RWPE2 (cell line): ENCODE measurements around the gene SMAD3.
A peak's percentile ranks its signal among the peaks of the same experiment; 100 is the strongest.

Source experiments
- ATAC-seq: fragments of 200-7000 bp; cut with Tn5 transposase; 3 replicates; pipeline ENCODE4 v1.9.1; 2021; ENCODE audit warnings: low read depth
- DNase-seq: peaks from one replicate; pipeline ENCODE4 v3.0.0-alpha.2; 2020; ENCODE audit warnings: low spot score
- H3K27ac ChIP-seq: fragments of 450-650 bp; 2 replicates; pipeline ENCODE4 v1.5.1; 2017; ENCODE audit warnings: mild to moderate bottlenecking; ENCODE audit not compliant: poor library complexity, severe bottlenecking
- H3K27me3 ChIP-seq: fragments of 250-450 bp; sonication (Bioruptor Pico); 2 replicates; pipeline ENCODE4 v1.5.1; 2021; ENCODE audit warnings: mild to moderate bottlenecking, moderate library complexity; ENCODE audit not compliant: insufficient read depth, poor library complexity, severe bottlenecking
- H3K36me3 ChIP-seq: fragments of 250-450 bp; sonication (Bioruptor Pico); 2 replicates; pipeline ENCODE4 v1.5.1; 2020; ENCODE audit warnings: low read depth, mild to moderate bottlenecking, moderate library complexity
- H3K4me1 ChIP-seq: fragments of 250-450 bp; sonication (Bioruptor Pico); 2 replicates; pipeline ENCODE4 v1.5.1; 2021; ENCODE audit warnings: mild to moderate bottlenecking, moderate library complexity; ENCODE audit not compliant: insufficient read depth, poor library complexity, severe bottlenecking
- H3K4me3 ChIP-seq: fragments of 250-450 bp; sonication (Bioruptor Pico); 2 replicates; pipeline ENCODE4 v1.5.1; 2021; ENCODE audit warnings: mild to moderate bottlenecking, moderate library complexity; ENCODE audit not compliant: severe bottlenecking
- H3K9me3 ChIP-seq: fragments of 250-450 bp; sonication (Bioruptor Pico); 2 replicates; pipeline ENCODE4 v1.5.1; 2021; ENCODE audit warnings: mild to moderate bottlenecking, moderate library complexity; ENCODE audit not compliant: severe bottlenecking
- TF ChIP-seq, protein P1 (sequence below): fragments of 450-650 bp; IDR thresholded peaks from one replicate; pipeline ENCODE4 v1.5.1; 2017; ENCODE audit warnings: mild to moderate bottlenecking, moderate library complexity; ENCODE audit not compliant: poor library complexity, severe bottlenecking

The SMAD3 gene

DNA sequence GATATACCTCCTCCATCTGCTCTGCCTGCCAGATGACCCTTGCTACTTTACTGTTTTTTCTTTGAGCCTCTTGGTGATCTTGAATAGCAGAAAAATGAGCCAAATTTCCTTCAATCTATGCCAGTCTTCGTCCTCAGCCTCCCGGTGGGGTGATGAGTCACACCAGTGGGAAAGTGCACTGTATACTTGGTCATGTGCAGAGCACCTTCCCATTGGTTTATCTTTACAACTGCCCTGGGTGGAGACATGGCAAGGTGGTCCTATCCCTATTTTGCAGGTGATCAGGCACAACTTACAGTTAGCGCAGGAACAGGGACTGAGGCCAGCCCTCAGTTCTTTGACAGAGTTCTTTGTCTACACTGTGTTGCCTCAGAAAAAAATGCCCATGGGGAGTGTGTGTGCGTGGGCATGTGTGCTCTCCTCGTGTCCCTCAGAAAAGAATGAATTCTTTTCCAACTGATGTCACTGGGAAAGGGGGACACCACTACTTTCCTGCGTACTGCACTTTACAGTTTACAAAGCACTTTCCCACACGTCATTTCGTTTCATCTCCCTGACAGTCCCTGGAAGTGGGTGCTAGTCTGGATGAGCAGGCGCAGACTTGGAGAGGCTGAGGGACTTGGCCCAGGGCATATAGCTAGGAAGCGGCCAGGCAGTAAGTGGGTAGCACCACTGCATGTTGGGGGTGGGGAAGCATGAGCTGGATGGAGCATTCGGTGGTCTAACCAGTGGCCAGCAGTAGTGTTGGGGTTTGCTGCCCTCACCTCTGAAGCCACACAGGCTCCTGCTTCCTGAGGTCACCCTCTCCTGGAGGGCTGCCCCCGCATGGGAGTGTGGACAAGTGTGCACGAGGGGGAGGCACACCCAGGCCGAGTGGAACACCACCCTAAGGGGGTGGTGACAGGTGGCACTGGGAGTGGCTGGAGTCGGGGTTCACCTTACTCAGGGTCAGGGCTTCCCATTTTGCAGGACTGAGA lies 24.1 kb downstream of the SMAD3 start:
- TF ChIP-seq, protein P1, sequence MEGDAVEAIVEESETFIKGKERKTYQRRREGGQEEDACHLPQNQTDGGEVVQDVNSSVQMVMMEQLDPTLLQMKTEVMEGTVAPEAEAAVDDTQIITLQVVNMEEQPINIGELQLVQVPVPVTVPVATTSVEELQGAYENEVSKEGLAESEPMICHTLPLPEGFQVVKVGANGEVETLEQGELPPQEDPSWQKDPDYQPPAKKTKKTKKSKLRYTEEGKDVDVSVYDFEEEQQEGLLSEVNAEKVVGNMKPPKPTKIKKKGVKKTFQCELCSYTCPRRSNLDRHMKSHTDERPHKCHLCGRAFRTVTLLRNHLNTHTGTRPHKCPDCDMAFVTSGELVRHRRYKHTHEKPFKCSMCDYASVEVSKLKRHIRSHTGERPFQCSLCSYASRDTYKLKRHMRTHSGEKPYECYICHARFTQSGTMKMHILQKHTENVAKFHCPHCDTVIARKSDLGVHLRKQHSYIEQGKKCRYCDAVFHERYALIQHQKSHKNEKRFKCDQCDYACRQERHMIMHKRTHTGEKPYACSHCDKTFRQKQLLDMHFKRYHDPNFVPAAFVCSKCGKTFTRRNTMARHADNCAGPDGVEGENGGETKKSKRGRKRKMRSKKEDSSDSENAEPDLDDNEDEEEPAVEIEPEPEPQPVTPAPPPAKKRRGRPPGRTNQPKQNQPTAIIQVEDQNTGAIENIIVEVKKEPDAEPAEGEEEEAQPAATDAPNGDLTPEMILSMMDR: no peak
- DNase-seq: no peak
- peak overlapping the region; percentile 49 for H3K27ac ChIP-seq
- ATAC-seq: peak; percentile 43
- no peak overlapping the region for H3K4me3 ChIP-seq
- H3K9me3 ChIP-seq: no peaks in the 10 kb centered on the region
- no peaks in the 10 kb centered on the region for H3K27me3 ChIP-seq
- peaks cover 47% of the 10 kb centered on the region for H3K36me3 ChIP-seq
- peaks cover 92% of the 10 kb centered on the region for H3K4me1 ChIP-seq

- TF ChIP-seq, protein P1: no peak
- H3K36me3 ChIP-seq: peaks cover 46% of the 10 kb centered on the region
- H3K27ac ChIP-seq: peak overlapping the region; percentile 49
- peaks cover 86% of the 10 kb centered on the region for H3K4me1 ChIP-seq
- H3K27me3 ChIP-seq: no peaks in the 10 kb centered on the region
- no peak overlapping the region for H3K4me3 ChIP-seq
- H3K9me3 ChIP-seq: no peaks in the 10 kb centered on the region
- DNase-seq (no peak), ATAC-seq (no peak)
These were observed 25.1 kb downstream of the SMAD3 start for GRCh38 chr15:67090297-67091070.

DNA sequence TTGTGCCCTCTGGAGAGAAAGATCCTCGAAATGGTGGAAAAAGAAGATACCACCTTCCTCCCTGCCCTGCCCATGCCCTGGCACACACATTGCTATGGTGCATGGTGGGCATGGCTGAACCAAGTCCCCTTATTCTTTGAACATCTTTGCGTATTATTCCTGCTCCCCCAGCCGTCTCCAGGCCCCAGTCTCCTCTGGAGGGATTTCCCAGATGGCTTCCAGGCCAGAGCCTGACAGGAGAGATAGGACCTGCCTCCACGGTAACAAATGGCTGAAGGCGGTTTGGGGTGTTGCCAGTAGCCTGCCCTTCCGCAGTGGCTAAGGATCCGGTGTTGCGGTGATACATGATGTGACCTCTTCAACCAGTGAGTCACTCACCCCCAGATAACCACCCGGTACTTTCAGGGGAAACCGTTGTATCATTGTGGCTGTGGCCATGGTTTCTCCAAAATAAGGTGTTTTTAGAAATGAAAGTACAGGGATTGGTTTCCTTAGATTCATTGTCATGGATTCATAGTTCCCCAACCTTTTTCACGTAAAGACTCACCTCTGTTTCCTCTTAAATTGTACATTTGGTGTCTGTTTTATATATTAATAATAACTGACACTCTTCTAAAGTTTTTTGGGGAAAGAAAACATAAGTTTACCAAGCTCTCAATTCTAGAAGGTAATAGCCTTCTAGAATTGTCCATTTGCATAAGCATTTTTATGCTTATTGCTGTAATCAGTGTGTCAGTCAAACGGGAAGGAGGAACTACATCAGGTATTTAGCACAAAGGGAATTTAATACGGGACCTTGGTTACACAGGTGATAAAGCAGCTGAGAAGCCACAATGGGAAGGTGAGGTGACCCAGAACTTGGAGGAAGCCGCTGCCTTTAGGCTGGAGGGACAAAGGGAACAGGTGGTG lies 25.9 kb downstream of the SMAD3 start:
- Histone ChIP-seq H3K4me1 (peaks cover 83% of the 10 kb centered on the region), H3K36me3 (peaks cover 53% of the 10 kb centered on the region), H3K27me3 (no peaks in the 10 kb centered on the region), H3K4me3 (no peak overlapping the region), H3K9me3 (no peaks in the 10 kb centered on the region), H3K27ac (peak overlapping the region; percentile 49)
- ATAC-seq: peak; percentile 90
- peak; percentile 98 for DNase-seq
- TF ChIP-seq, protein P1: no peak

DNA sequence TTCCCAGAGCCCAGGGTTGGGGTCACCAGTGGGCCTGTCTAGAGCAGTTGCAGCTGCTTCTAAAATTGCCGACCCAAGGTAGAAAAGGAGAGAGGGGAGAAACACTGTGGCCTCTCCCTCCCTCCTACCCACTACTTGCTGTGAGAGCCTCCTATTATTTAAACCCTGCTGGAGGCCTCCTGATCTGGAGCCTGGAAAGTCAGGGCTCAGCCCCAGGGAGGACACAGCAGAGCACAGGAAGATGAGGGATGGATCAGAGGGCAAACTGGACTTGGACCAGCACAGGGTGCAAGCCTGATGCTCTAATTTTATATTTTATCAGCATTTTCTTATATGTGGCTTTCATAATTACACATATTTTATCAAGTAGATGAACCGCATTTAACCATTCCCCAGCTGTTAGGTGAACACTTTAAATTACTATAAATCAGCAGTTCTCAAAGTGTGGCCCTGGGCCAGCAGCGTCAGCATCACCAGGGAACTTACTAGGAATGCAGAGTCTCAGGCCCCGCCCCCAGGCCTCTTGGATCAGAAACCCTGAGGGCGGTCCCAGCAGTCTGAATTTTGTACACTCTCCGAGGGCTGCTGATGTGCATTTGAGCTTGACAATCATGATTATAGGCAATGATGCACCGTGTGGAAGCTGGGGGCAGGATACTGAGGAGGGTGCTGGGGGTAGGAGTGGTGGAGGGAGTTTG lies 26.7 kb downstream of the SMAD3 start:
- no peak for DNase-seq
- TF ChIP-seq, protein P1: no peak
- H3K9me3 ChIP-seq: no peaks in the 10 kb centered on the region
- H3K36me3 ChIP-seq: peaks cover 56% of the 10 kb centered on the region
- H3K27me3 ChIP-seq: no peaks in the 10 kb centered on the region
- H3K4me1 ChIP-seq: peaks cover 86% of the 10 kb centered on the region
- no peak for ATAC-seq
- no peak overlapping the region for H3K4me3 ChIP-seq
- peak overlapping the region; percentile 49 for H3K27ac ChIP-seq
